Smooth muscle cell of the brain vasculature (primary cell): ENCODE results near the gene TEX26.

ENCODE experiments used
- DNase-seq: peaks from one replicate; pipeline ENCODE4 v3.0.0-alpha.2; 2012; ENCODE audit warnings: low read depth, low spot score

TEX26 gene

DNA sequence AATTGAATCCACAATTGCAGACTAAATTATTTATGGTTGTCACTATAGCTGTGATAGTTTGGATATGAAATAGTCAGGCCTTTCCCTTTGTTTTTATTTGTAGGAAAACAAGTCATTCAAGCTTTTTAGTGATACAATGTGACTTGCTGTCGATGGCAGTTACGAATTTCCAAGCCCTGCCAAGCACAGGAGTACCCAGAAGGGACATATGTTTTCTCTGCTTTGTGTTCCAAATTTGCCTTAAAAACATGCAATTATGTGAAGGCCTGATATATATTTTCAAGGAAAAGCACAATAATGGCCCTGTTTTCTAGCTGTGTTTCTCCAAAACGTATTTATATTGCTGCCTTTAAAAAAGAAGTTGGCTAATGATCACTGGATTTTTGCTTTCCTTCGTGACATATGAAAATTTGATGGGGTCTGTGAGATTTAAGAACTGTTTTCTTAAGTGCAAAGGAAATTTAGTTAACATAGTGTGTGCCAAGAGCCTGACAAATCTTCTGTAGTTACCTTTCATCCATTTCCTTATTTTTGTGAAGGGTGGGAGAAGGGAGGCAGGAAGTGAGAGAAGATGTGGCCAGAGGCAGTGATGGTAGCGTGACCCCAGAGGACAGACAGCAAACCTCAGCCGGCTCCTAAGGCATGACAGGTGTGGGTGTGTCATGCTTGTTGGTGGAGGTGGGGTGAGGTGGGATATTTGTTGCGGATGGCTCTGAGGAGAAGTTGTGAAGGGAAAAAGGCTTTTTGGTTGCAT lies 79.6 kb downstream of the TEX26 start:
- no peak for DNase-seq

DNA sequence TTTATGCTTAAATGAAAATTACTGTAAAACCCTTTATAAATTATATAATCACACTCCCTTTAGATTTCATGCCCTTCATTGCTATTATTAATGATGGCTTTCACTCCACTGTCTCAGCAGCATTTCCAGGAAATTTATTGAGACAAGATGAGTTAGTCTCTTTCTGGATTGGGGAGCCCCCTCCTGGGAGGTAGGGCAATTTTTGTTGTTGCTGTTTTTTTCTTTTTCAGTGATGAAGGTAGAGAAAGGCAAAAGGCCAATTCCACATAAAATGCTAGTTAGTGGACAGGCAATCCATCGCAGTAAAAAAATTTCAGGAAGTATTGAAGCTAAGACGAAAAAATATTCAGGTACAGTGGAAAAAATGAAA lies 80.2 kb downstream of the TEX26 start:
- DNase-seq = no peak

DNA sequence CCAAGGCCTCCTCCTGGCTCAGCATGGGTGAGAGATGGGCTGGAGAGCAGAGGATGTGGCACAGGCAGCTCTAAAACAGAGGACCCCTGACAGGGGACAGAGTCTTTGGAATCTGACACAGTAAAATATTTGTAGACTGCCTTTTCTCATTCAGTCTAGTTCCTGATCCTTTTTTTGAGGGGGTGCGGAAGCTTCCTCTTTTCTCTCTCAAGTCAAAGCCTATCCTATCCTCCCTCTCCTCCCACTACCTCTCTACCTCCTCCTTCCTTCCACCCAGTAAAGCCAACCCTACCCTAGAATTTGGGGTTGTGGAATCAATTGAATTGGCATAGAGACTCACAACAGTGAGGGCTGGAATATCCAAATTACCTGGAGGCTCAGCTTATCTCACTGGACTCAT lies 82.0 kb downstream of the TEX26 start:
- DNase-seq = no peak

- DNase-seq = no peak
These were observed 82.7 kb downstream of the TEX26 start for GRCh38 chr13:31015199-31015598.

DNA sequence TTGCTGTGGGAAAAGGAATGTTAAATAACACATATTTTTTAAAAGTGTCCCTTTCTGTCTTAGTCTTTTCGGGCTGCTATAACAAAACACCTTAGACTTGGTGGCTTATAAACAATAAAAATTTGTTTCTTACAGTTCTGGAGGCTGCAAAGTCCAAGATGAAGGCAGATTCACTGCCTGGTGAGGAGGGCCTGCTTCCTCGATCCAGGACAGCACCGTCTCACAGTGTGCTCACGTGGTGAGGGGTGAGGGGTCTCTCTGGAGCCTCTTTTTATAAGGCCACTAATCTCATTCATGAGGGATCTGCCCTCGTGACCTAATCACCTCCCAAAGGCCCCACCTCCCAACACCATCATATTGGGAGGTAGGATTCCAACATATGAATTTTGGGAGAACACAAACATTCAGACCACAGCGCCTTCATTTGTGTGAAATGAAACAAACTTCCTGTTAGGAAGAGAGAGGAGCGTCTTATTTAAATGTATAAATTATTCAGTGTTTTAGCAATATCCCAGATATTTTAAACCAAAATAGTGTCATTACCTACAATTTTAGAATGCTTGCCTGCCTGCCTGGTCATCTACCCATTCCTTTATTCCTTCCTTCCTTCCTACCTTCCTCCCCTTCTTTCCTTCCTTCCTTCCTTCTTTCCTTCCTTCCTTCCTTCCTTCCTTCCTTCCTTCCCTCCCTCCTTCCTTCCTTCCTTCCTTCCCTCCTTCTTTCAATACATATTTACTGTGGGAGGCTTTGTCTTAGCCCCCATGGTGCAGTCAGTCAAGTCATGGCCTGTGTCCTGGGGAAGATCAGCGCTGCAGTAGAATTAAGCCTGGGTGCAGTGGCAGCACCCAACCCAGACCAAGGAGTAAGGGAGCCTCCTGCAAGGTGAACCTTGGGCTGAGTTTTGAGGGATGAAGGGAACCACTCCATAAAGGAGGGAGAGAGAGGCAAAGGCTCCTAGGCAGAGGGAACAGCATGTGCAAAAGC lies 84.2 kb downstream of the TEX26 start:
- no peak for DNase-seq

DNA sequence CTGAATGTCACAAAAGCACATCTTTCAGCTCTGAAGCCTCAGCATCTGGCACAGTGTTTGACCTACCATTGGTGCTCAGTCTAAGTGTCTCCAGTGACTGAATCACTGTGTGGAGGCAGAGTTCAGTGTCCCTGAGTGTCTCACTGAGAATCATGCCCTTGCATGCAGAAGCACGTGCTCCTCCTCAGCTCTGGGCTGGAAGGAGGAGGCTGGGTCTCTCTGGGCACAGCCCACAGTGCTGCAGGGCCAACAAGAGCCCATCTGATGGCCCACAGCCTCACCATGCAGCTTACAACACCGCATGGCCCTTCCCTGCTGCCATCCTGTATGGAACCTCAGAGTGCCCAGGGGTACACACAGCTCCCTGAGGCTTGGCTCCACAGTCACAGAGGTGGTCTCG lies 86.1 kb downstream of the TEX26 start:
- no peak for DNase-seq

- no peak for DNase-seq
These were observed 88.5 kb downstream of the TEX26 start for GRCh38 chr13:31020996-31021395.

DNA sequence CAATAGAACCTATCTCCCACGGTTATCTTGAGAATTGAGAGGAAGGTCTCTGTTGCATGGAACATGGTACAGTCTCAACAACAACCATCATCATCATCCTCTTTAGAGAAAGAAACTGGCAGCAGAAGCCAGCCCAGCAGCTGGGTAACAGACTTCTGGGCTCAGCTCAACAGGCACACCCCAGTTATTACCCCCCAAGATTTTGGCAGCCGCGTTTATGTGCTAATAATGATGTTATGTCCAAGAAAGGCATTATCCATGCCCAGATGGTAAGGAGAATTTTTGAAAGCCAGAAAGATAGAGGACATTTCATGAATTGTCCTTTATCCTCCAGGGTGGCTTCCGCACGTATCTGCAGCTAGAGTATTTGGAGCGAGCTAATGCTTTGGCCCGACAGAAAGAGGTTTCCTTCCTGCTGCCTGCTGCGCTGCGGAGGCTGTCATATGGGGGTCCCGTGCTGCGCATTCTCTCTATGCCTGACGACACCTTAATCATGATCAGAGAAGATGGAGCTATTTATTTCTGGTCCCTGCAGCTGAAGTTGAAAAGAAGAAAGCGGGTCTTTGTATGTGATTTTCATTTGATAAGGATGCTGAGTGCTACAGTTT lies 89.9 kb downstream of the TEX26 start:
- no peak for DNase-seq

DNA sequence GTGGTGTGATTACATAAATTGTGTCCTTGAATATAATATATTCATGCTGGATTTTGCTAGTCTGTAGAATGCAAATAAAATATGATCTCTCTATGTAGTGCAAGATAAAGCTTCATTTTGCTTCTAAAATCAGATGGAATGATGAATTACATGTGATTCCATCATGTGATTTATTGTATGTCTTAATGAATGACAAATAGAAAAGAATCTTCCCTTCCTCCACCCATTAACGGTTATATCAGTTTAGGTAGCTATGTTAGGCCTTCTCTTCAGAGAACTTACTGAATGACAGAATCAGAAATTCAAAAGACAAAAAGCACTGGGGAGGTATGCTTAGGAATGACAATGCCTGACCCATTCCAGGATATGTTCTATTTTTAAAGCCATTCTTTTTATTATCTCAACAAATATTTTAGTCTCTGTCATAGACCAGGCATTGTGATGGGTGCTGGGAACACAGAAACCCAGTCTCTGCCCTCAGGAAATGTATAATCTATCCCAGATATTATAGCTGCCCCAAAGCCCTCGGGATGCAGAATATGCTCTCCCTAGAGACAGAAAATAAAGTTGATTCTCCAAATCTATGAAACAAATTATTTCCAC lies 90.6 kb downstream of the TEX26 start:
- no peak for DNase-seq
